Measurements from ENCODE around the gene ITGA2B. TPM values are rescaled to one million over a fixed set of nuclear protein-coding genes. Genes with fewer than 3 reads are reported as not detected.
A peak's percentile ranks its signal among the peaks of the same experiment; 100 is the strongest.

The ITGA2B gene
- total and polyA plus RNA-seq, 2 of the 8 experiments (the other 6 are each of a cell fraction or from before 2014, with no cell fraction given): 6.9 to 12.3 TPM

GRCh38 chr17:44355642-44356099, 33.8 kb downstream of the ITGA2B start:
- H3K14ac ChIP-seq (ENCODE audit: insufficient read length): no peak overlapping the region
- H3K27me3 ChIP-seq (replicated peaks in 1 of 4; ENCODE audit: control insufficient read depth in 3 of 4, extremely low read depth in 1 of 4, insufficient read depth in 3 of 4, low read length in 3 of 4): no peaks in the 10 kb centered on the region; a peak in 2 of 7 replicates
- peaks cover 0 to 16% (median 5%) of the 10 kb centered on the region in 4 experiments; a peak in 5 of 7 replicates for H3K4me1 ChIP-seq (replicated peaks in 1 of 4; ENCODE audit: control insufficient read depth in 3 of 4, insufficient read depth in 4 of 4, low read length in 3 of 4)
- no peak overlapping the region for H4K91ac ChIP-seq (replicated peaks; ENCODE audit: insufficient read length, low read length)
- 87% methylated on average over 11 of the region's 17 CpGs; no CpG with 5 or more reads in 1 of the 2 experiments for WGBS, 2 experiments (ENCODE audit: extremely low coverage in 1 of 2, insufficient coverage in 1 of 2, insufficient read length in 1 of 2, insufficient replicate concordance in 2 of 2, low coverage in 1 of 2, low lambda C conversion rate in 2 of 2, missing lambda C conversion rate in 1 of 2)
- H3K9me3 ChIP-seq (ENCODE audit: insufficient read depth in 2 of 2, low read depth in 1 of 2, low read length in 1 of 2): no peaks in the 10 kb centered on the region
- H3K56ac ChIP-seq (replicated peaks; ENCODE audit: insufficient read length, low read depth, low read length): no peak overlapping the region
- no peak overlapping the region for H4K5ac ChIP-seq (ENCODE audit: insufficient read length, low read depth, low read length)
- H3K4ac ChIP-seq (replicated peaks; ENCODE audit: insufficient read length, low read depth, low read length): peak overlapping the region; percentile 93
- peaks cover 8% of the 10 kb centered on the region; the same call in 1 of the 2 replicates for H3K23me2 ChIP-seq (ENCODE audit: low read depth, low read length)
- H2AFZ ChIP-seq (ENCODE audit: low read length): no peak overlapping the region
- H4K20me1 ChIP-seq (replicated peaks in 1 of 2; ENCODE audit: control insufficient read depth in 1 of 2, insufficient read depth in 2 of 2, low read length in 2 of 2): peaks cover 4 to 28% of the 10 kb centered on the region in 2 experiments
- DNase-seq (ENCODE audit: low read depth in 1 of 2, low spot score in 2 of 2) (no peak), FAIRE-seq (no peak)
- no peak overlapping the region for H3K27ac ChIP-seq (ENCODE audit: low read depth, low read length)
- H2BK15ac ChIP-seq (ENCODE audit: low read length): peak overlapping the region; percentile 61; the same call in 1 of the 2 replicates
- H3K79me2 ChIP-seq (ENCODE audit: control insufficient read depth in 1 of 2, insufficient read depth in 2 of 2, low read length in 2 of 2): peaks cover 0 to 7% of the 10 kb centered on the region in 2 experiments; a peak in 1 of 4 replicates
- H3K4me3 ChIP-seq (ENCODE audit: extremely low read depth in 1 of 4, insufficient read depth in 2 of 4, low read depth in 3 of 4, low read length in 4 of 4): no peak overlapping the region
- CTCF ChIA-PET (ENCODE audit: partially characterized antibody): interaction anchor here (1.2 to 10.1 kb wide), 11 partner anchors 7 to 187 kb away, joined by 3 to 177 read pairs (median 10); partner anchors contain the start of genes ASB16, FAM171A2 and GRN
- H3K9ac ChIP-seq (replicated peaks in 1 of 4; ENCODE audit: extremely low read depth in 1 of 4, low read depth in 3 of 4, low read length in 3 of 4): no peak overlapping the region
- H4K8ac ChIP-seq (ENCODE audit: extremely low read depth, insufficient read depth, low read length): peak overlapping the region; percentile 84; the same call in 1 of the 2 replicates
- no peak overlapping the region; a peak in 1 of 4 replicates for H3K4me2 ChIP-seq (ENCODE audit: insufficient read depth in 1 of 2, low read depth in 2 of 2, low read length in 2 of 2)
- POLR2A ChIA-PET (ENCODE audit: partially characterized antibody): interaction anchor here (1.0 to 1.8 kb wide), 5 partner anchors 10 to 163 kb away, joined by 3 to 10 read pairs (median 4); partner anchors contain the start of gene GRN
- H2BK20ac ChIP-seq (ENCODE audit: low read length): no peak overlapping the region
- H2BK120ac ChIP-seq (replicated peaks; ENCODE audit: low read depth, low read length): no peak overlapping the region
- TF ChIP-seq, protein P1, sequence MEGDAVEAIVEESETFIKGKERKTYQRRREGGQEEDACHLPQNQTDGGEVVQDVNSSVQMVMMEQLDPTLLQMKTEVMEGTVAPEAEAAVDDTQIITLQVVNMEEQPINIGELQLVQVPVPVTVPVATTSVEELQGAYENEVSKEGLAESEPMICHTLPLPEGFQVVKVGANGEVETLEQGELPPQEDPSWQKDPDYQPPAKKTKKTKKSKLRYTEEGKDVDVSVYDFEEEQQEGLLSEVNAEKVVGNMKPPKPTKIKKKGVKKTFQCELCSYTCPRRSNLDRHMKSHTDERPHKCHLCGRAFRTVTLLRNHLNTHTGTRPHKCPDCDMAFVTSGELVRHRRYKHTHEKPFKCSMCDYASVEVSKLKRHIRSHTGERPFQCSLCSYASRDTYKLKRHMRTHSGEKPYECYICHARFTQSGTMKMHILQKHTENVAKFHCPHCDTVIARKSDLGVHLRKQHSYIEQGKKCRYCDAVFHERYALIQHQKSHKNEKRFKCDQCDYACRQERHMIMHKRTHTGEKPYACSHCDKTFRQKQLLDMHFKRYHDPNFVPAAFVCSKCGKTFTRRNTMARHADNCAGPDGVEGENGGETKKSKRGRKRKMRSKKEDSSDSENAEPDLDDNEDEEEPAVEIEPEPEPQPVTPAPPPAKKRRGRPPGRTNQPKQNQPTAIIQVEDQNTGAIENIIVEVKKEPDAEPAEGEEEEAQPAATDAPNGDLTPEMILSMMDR (IDR thresholded peaks at IDR 0.05; ENCODE audit: control extremely low read depth in 1 of 3, insufficient read depth in 1 of 3, low read depth in 1 of 3, low read length in 3 of 3): no peak
- TF ChIP-seq ATF3 (IDR thresholded peaks at IDR 0.05; ENCODE audit: insufficient read depth, low read depth, low read length) (no peak), BCL11A (IDR thresholded peaks at IDR 0.05; ENCODE audit: low read depth in 2 of 2, low read length in 2 of 2) (no peak), CHD2 (IDR thresholded peaks at IDR 0.05; ENCODE audit: low read length) (no peak), CREB1 (IDR thresholded peaks at IDR 0.05) (no peak)
- H3K23ac ChIP-seq (ENCODE audit: insufficient read length): no peak overlapping the region
- H2AK5ac ChIP-seq (ENCODE audit: low read depth, low read length): no peak overlapping the region
- H3K18ac ChIP-seq (ENCODE audit: extremely low read depth, low read length): no peak overlapping the region
- no peak overlapping the region for H2BK5ac ChIP-seq (ENCODE audit: low read depth, low read length)
- H3K79me1 ChIP-seq (ENCODE audit: low read depth, low read length): peaks cover 5% of the 10 kb centered on the region
- no peak overlapping the region for H2BK12ac ChIP-seq (ENCODE audit: low read depth, low read length)
- peaks cover 2 to 6% (median 3%) of the 10 kb centered on the region in 4 experiments; a peak in 4 of 8 replicates for H3K36me3 ChIP-seq (ENCODE audit: control insufficient read depth in 2 of 4, insufficient read depth in 4 of 4, low read length in 3 of 4)
